RKO (cell line): ENCODE measurements around the gene ARHGEF19.
A peak's percentile ranks its signal among the peaks of the same experiment; 100 is the strongest.
"Not testable (repeated sequence)": the region's sequence is repeated elsewhere in the genome, so short reads cannot be mapped to it uniquely, and the experiment has no call there.

Experiments
- DNase-seq: peaks from one replicate; pipeline ENCODE4 v3.0.0-alpha.2; 2016; ENCODE audit warnings: low spot score

The ARHGEF19 gene

DNA sequence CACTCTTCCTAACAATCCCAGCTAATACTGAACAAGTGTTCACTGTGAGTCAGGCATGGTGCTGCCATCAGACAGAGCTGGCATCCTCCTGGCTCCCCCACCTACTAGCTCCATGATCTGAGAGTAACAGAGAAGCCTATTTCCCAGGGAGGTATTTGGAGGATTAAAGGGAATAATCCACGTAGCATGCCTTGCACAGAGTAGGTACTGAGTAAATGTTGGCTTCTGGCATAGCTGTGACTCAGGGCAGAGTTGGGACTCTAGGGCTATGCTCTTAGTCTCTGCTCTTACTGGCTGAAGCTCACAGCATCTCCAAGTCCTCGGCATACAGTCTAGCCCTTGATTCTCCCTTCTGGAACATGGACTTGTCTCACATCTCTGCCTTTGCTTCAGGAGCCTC is 8.2 kb downstream of the ARHGEF19 start:
- DNase-seq = no peak

DNA sequence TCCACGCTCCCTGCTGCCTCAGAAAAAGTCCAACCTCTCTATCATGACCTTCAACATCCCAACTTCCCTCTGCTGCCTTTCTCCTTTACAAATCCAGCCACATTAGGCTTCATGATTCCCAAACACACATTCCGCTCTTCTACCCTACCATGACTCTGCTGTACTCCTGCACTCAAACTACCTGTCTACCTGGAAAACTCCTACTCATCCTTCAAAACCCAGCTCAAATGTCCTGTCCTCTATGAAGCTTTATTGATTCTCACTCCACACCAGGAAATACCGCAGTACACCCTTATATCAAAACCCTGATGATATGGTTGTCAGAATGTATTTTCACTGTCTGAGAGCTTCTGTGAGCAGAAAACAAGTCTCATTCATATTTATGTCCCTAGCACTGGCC is 8.9 kb downstream of the ARHGEF19 start:
- DNase-seq = no peak

DNA sequence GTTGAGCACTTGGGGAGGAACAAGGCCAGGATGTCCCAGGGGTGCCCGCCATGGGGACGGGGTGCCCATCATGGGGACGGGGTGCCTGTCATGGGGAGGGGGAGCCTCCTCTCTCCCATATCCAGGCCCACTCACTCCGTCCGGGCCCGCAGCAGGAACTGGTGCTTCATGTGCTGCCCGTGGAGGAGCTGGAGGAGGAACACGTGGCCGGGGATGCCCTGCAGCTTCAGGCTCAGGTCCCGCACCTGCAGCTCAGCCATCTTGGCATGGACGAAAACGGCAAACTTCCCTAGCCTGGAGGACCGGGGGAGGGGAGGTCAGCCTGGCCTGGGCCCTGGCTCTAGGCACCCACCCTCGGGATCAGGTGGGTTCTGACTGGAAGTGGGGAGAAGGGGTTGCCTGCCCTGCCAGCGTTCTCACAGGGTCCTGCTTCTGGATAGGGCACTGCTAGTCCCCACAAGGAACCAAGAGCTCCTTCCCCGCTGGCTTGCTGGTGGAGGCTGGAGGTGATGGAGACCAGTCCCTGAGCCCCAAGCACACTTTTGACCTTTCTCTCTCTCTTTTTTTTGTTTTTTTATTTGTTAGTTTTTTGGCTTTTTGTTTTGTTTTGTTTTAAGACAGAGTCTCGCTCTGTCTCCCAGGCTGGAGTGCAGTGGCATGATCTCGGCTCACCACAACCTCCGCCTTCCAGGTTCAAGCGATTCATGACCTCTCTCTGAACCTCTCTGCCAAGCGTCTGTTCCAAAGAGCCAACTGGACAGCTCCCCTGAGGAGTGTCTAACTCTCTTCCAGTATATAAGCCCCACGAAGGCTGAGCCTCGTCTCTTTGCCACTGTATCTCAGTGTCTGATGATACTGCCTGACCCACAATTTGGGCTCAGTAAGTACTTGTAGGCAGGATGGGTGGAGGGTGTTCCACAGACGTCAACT is 9.9 kb downstream of the ARHGEF19 start:
- no peak for DNase-seq

DNA sequence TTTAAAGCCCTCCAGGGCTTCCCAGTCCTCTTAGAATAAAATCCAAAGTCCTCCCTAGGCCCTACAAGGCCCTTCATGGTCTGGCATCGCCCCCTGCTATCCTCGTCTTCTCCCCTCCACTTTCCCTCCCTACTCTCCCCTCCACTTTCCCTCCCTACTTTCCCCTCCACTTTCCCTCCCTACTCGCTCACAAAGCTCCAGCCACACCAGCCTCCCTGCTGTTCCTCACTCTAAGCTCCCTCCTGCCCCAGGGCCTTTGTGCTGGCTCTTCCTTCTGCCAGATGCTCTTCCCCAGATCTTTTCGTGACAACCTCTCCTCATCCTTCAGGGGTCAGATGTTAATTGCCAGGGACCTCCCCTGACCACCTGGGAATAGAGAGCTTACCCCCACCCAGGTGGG is 12.8 kb downstream of the ARHGEF19 start:
- DNase-seq = no peak

DNA sequence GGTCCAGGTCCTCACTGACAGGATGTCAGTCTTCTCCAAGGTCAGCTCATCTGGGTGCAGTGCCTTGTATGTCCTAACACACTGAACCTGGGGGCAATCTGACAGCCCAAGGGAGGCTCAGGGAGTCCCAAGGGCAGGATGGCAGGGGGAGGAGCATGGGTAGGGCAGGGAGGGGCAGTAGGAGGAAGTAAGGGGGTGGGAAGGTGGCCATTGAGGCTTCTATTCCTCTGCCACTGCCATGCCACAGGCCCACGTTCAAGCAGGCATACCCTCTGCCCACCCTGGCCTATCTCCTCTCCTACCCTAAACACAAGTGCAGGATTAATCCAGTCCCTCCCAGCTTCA is 13.3 kb downstream of the ARHGEF19 start:
- DNase-seq = no peak

DNA sequence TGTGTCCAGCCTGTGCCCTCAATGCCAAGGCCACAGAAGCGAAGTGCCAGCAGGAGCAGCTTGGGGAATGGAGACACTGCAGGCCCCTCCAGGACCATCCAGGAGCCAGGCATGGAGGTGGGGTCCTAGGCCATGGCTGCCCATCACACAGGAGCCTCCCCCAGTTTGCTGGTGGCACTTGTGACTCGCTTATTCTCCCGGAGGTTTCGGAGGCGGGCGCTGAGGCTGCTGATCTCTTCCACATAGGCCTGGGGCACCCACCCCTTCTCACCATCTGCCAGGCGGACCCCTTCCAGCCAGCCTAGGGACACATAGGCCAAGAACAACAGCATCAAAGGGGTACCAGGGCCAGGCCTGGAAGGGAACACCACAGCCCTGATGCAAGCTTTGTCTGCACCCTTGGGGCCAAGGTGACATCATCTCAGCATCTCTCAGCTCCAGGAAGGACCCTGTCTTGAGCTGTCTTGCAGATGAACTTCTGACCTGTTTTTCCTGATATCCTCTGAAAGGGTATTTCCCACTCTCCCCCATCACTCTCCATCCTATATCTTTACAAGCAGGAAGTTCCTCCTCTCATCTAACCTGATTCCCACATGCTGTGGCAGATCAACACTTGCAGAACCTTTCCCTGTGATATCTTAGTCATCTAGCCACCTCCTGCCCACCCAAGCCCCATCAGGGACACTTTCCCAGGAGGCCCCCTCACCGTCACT is 13.9 kb downstream of the ARHGEF19 start:
- DNase-seq = no peak

DNA sequence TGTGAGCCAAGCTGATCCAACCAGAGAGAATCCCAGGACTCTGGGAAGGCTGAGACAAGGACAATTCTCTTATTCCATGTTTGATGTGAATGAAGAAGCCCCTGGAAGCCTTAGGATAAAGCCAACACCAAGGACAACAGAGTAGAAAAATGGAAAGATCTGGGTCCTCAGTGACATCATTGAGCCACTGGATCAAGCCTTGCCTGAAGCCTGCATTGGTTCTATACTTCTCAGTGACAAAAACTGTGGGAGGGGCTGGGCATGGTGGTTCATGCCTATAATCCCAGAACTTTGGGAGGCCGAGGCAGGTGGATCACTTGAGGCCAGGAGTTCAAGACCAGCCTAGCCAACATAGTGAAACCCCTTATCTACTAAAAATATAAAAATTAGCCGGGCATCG is 15.6 kb downstream of the ARHGEF19 start:
- DNase-seq = no peak

DNA sequence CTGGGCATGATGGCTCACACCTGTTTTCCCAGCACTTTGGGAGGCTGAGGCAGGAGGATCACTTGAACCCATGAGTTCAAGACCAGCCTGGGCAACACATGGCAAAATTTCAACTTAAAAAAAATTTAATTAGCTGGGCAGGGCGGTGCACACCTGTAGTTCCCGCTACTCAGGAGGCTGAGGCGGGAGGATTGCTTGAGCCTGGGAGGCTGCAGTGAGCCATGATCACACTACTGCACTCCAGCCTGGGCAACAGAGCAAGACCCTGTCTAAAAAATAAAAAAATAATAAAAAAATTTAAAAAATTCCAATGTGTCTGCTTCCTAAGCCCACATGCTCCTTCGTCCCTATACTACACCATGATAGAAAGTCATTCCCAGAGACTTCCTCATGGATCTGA is 16.3 kb downstream of the ARHGEF19 start:
- not testable (repeated sequence) for DNase-seq

DNA sequence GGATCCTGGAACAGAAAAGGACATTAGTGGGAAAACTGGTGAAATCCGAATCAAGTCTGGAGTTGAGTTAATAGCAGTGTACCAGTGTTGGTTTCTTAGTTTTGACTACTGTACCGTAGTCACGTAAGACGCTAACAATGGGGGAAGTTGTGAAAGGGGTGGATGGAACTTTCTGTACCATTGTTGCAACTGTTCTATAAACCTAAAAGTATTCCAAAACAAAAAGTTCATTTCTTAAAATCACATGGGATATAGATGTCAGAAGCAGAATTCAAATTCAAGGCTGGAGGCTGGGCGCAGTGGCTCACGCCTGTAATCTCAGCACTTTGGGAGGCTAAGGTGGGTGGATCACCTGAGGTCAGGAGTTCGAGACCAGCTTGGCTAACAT is 16.9 kb downstream of the ARHGEF19 start:
- DNase-seq = no peak

DNA sequence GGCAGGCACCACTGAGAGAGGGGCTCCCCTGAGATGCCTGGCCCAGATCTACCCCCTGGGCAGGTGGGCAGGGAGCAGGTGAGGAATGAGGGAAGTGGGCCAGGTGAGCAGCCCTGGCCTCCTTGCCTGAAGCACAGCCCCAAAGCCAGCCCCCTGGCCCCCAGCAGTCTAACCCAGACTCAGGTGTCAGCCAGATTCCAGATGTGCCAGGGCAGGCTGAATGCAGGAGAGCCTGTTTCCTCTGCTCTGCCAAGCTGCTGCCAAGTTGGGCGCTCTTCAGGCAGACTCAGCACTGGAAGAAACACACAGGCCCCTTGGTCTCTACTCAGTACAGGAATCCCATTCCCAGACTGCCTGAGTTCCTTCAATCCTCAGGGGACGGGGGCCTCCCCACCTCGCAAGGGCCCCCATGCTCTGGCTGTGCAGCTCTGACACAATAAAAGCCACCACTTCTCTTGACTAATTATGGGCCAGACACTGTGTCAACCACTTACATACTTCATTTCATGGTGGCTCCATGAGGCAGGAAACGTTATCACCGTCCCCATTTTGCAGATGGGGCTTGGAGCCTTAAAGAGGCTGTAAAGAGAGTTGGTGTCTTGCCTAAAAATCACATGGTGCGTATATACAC is 20.4 kb downstream of the ARHGEF19 start:
- no peak for DNase-seq

DNA sequence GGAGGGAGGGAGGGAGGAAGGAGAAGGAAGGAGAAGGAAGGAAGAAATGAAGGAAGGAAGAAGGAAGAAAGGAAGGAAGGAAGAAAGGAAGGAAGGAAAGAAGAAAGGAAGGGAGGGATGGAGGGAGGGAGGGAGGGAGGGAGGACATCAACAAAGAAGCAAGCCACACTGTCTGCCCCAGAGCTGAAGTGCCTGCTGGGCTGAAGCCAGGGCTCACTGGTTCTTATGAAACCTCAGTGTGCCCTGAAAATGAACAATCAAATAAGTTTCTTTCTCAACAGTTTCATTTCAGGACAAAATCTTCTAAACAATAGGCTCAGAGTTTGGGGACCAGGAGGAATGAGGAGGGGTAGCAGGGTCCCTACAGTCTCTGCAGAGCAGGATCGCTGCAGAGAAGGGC is 21.1 kb downstream of the ARHGEF19 start:
- DNase-seq = no peak

DNA sequence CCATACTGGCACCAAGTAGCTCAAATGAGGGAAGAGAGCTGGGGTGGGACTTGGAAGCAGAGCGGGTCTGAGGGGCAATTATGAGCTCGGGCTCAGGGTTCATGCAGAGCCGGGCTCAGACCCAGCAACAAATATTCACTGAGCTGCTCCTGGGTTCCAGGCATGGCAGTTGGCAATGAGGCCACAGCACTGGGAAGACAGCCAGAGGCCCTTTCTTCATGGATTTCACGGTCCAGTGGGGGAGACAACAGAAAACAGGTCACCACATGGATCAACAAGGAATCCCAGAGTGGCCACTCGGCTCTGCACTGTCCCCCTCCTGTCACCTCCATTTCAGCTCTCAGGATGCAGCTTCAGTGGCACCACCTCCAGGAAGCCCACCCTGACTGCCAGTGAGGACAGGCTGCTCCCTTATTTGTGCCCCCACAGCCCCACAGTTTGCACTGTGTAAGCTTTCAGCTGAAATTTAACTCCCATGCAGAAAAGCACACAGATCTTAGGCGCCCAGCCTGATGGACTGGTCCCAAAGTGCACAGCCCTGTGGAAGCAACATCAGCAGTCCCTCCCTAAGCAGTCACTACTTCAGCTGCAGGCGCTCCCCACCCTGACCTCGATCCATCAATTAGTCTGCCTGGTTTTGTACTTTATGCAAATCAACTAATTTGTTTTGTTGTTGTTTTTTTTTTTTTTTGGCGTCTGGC is 22.4 kb downstream of the ARHGEF19 start:
- DNase-seq = no peak

DNA sequence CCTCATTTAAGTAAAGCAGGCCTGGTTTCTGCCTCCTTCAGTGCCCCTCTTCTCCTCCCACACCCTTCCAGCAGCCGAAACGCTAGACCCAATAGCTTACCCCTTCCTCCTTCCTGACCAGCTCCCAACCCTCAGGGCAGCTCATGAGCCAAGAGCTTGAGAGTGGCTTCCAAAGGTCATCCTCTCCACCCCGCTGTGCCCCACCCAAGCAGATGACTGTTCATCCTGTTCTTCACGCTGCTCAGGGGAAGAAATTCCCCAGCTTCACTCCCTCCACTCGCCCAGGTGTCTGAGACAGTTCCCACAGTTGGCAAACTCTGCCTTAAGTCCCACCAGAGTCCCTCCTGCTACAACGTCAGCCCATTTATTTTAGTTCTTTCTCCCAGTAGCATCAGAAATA is 23.4 kb downstream of the ARHGEF19 start:
- no peak for DNase-seq

DNA sequence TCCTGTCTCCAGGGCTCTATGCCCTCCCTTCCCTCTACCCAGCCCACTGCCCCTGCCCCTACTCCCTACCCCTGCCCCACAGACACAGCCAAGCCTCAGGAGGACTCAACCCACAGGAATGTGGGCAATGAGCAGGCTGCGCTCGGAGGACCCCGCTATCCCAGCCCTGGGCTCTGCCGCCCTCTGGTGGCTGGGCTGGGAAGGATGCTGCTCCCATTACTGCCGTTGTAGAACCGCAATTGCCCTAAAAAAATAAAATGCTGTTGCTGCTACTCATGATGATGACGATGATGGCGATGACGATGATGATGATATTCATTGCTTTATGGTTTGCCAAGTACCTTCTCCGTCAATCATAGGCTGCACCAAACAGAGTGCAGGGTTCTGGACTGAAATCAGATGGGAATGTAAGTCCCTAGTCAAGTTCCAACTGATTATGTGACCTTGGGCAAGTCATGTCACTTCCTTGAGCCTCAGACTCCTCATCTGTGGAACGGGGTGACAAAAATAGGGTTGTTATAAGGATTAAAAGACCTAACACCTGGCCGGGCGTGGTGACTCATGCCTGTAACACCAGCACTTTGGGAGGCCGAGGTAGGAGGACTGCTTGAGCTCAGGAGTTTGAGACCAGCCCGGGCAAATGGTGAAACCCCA is 24.6 kb downstream of the ARHGEF19 start:
- peak; percentile 90 for DNase-seq

DNA sequence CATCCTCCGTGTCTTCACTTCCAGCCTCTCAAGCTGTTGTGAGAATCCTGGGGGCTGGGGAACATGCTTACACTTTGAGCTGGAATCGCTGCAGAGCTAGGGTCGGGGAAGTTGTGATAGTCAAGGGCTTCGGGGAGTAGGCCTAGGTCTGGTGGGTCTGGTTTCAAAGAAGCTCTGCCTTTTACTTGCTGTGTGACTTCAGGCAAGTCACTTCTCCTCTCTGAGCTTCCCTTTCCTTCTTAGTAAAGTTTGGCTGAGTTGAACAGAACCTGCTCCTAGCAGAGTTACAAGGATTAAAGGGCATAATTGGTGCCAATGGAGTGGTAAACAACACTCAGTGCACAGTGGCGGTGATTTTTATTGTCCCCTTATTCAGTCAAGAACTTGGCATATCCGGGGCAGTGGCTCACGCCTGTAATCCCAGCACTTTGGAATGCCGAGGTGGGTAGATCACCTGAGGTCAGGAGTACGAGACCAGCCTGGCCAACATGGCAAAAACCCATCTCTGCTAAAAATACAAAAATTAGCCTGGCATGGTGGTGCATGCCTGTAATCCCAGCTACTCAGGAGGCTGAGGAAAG is 25.7 kb downstream of the ARHGEF19 start:
- no peak for DNase-seq

DNA sequence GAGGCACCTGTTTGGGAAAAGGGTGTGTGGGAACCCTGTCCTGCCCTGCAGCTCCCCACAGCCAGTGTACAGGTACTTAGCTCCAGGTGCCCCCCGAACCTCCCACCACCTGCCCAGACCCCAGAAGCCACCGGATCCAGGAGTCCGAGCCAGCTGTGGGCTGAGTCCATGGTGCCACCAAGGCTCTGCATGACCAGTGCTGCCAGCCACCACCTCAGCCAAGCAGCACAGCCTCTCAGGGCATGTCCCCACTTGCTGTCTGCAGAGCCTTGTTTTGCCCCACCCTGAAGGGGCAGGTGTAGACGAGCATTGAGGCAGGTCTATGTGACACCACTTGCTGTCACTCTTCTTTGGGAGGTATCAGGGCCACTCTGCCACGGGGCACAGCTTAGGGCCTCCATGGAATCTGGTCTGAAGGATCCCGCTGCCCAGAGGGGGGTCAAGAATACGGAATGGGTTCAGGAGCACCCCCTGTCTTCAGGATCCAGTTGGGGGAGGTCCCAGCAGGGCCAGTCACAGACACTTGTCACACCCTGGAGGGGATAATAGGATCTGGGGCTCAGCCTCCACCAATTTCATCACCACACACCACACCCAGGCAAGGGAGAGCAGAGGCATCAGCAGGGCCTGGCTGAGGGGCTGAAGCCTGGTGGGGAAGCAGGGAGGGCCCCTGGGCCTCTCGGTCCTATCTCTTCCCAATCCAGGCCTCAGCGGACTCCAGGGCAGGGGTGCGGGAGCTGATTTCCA is 27.7 kb downstream of the ARHGEF19 start:
- DNase-seq = no peak

DNA sequence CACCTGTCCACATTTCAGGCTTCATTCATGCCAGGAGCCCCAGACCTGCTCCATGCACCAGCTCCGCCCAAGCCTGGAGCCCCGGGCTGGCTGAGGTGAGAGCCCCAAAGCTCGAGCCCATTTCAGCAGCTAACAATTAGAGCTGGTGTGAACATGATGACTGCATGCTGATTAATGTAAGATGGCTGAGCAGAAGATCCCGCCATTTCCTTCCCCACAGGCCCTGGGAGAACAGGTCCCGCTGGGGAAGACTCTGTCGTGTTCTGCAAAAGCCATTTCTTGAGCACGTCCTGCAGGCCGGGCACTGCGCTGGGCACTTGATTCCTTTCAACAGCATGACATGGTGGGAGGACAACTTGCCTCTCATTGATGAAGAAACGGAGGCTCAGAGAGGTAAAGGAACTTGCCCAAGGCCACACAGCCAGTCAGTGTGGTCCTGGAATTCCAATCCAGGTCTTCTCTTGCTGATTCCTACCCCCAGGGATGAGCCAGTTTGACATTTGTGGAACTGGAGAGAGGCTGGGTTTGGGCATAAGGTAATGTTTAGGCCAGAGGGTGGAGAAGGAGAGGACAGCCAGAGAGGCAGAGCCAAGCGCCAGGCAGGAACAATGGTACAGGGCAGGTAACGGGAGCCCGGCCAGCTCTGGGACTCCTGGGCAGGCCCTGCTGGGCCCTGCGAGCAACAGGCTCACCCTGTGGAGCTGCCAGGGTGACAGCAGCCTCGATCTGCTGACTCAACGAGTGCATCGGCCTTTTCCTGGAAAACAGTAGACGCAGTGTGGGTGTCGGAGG is 28.5 kb downstream of the ARHGEF19 start:
- DNase-seq = peak; percentile 31

DNA sequence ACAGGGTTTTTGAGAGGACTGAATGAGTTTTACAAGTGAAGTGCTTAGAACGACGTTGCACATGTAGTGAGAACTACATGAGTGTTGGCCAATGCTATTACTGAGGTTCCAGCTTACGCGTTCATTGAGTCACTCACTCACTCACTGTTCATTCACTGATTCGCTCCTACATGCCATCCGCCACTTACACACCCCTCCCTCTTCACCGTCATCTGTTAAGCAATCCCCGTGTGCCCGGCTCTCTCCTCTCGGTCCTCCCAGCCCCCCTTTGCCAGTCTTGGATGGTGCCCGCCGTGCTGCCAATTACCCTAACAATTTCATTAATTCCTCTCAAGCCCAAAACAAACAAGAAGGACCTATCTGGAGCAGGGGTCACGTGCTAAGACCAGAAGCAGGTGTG is 29.3 kb downstream of the ARHGEF19 start:
- peak; percentile 98 for DNase-seq

DNA sequence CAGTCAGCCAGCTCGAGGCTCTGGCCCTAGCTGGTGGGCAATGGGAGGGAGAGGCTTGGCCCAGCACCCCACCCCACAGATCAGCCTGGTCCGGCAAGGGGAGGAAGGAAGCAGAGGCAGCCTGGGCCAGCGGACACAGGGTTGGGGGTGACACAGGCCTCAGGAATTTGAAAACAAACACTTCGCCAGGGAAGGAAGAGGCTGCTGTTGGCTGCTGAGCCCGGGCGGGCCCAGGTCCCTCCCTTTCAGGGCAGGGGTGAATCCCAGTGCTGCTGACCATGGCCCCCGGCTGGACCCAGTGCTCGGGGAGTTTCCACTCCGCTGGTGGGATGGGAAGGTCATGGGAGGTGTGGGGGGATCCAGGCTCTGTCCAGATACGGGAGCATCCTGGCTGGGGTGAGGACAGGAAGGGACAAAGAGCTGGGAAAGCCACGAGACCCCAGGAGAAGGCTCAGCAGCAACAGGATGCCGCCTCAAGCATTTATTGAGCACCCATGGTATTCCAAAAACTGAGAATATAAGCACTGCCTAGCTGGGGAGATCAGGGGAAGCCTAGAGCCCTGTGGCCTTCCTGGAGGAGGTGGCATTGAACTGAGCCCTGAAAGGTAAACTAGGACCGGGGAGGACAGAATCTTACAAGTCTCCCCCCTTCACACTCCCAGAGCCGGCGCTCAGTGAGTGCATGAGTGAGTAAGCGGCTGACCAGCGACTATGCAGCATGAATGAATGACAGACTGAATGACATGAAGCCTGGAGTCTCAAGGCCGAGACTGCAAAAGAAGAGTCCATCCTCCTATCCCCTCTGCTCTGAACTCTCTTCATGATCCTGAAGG is 30.3 kb downstream of the ARHGEF19 start:
- DNase-seq = peak; percentile 91
